HUES64 (cell line): ENCODE results near the gene RIPPLY3.

Experiments
- H3K27ac ChIP-seq: 2 replicates; pipeline ENCODE4 v1.7.0; 2013; ENCODE audit warnings: low read depth, low read length, inconsistent platforms
- H3K27me3 ChIP-seq: 2 replicates; pipeline ENCODE4 v1.6.1; 2013; ENCODE audit warnings: mild to moderate bottlenecking, low read length; ENCODE audit not compliant: insufficient read depth
- H3K36me3 ChIP-seq: 2 replicates; pipeline ENCODE4 v1.6.1; 2013; ENCODE audit warnings: mild to moderate bottlenecking, low read length; ENCODE audit not compliant: insufficient read depth
- H3K4me1 ChIP-seq: 2 replicates; pipeline ENCODE4 v1.6.1; 2013; ENCODE audit warnings: mild to moderate bottlenecking, low read length, moderate library complexity; ENCODE audit not compliant: insufficient read depth
- H3K4me3 ChIP-seq: 2 replicates; pipeline ENCODE4 v1.5.1; 2013; ENCODE audit warnings: mild to moderate bottlenecking, low read length, moderate library complexity
- H3K9ac ChIP-seq: 2 replicates; pipeline ENCODE4 v1.6.1; 2013; ENCODE audit warnings: mild to moderate bottlenecking, low read depth, low read length
- H3K9me3 ChIP-seq: 2 replicates; pipeline ENCODE4 v1.6.1; 2013; ENCODE audit warnings: low read depth, low read length; ENCODE audit not compliant: insufficient read depth
- WGBS: fragments of 150-250, 120-280 bp; methylation state at CpG from one replicate; pipeline ENCODE4 v1.1.7; 2013; ENCODE audit warnings: missing lambda C conversion rate; 5-methylcytosine and 5-hydroxymethylcytosine counted together

Gene RIPPLY3

GRCh38 chr21:37064841-37065240 lies 58.3 kb downstream of the RIPPLY3 start:
- Histone ChIP-seq H3K27ac (no peak overlapping the region), H3K9me3 (no peaks in the 10 kb centered on the region), H3K4me3 (no peak overlapping the region), H3K27me3 (no peaks in the 10 kb centered on the region), H3K4me1 (peaks cover 13% of the 10 kb centered on the region), H3K9ac (no peak overlapping the region), H3K36me3 (no peaks in the 10 kb centered on the region; the same call in 1 of the 2 replicates)

- H3K36me3 ChIP-seq: no peaks in the 10 kb centered on the region; the same call in 1 of the 2 replicates
- H3K4me3 ChIP-seq: no peak overlapping the region
- WGBS: 94% methylated on average over 8 of the region's 9 CpGs
- no peak overlapping the region for H3K27ac ChIP-seq
- peaks cover 5% of the 10 kb centered on the region for H3K4me1 ChIP-seq
- no peaks in the 10 kb centered on the region for H3K9me3 ChIP-seq
- no peaks in the 10 kb centered on the region for H3K27me3 ChIP-seq
- H3K9ac ChIP-seq: no peak overlapping the region
Measured at GRCh38 chr21:37065561-37066177, 59.2 kb downstream of the RIPPLY3 start.
